Activated CD4-positive, alpha-beta T cell treated with anti-CD3 and anti-CD28 coated beads, Interleukin-2, amount 50 U/mL, for 1 hour (primary cell): Measurements from ENCODE around the gene ZDHHC1.
"Not testable (repeated sequence)": the region's sequence is repeated elsewhere in the genome, so short reads cannot be mapped to it uniquely, and the experiment has no call there.

Experiments used
- DNase-seq: peaks from one replicate; pipeline ENCODE4 v3.0.0-alpha.2; 2020

Gene ZDHHC1

GRCh38 chr16:67392301-67393059 is 23.8 kb downstream of the ZDHHC1 start:
- no peak for DNase-seq

- no peak for DNase-seq
Observed at GRCh38 chr16:67391424-67392300, 24.6 kb downstream of the ZDHHC1 start.

DNA sequence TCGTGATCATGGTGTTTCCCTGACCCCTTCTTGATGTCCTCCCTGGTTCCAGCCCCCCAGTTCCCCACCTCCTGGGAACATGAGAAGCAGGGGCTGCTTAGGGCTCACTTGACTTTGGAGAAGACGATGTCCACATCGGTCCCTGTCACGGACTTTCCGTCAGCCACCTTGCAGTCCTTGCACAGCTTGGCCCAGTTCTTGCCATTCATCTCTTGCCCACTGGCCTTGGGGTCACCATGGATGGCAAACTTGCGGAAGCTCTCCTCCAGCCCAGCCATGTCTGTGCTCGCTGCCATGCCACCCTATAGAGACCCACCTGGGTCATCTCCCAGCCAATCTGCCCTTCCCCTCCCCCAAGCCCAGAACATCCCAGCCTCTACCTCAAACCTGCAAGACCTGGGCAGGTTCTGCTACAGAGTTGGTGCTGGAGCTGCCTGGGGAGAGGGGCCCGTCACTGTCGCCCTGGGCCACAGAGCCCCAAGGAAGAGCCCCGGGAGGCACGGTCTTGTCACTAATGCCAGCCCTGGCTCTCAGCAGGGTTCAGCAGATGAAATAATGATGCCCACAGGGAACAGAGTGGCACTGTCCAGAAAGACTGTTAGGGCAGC is 25.4 kb downstream of the ZDHHC1 start:
- no peak for DNase-seq

DNA sequence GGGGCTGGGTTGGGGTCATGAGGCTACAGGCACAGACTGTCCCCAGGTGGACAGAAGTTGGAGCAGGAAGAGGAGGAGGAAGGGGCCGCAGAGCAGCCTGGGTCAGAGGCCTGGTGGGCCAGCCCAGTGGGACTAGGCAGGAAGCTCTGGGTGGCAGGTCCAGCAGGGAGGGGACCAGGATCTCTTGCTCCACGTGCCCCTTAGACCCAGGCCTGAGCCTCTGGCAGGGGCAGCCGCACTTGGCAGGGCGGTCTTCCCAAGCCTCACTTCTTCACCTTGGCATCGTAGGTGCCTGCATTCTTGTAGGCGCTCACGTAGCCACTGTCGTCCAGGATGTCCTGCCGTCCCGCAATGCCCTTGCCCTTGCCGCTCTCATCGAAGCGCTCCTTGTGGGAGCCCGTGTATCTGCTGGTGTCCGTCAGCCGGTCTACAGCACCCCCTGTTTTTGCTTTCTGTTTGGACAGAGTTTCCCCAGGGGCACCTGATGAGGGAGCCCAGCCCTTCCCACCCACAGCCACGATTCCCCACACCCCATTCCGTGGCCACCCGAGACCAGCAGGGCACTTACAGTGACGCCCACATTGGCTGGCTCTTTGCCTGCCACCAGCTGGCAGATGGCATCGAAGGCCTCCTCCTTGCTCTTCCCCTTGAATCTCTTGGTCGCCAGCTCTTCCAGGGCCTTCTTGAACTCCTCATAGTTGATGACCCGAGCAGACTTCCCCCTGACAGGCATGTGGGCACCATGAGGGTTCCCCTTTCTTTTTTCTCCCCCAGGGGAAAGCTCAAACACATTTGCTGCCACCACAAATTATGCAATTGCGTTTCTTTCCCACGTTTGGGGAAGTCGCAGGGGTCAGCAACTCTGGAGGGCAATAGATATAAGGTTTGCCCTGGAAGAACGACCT is 26.1 kb downstream of the ZDHHC1 start:
- DNase-seq: no peak

DNA sequence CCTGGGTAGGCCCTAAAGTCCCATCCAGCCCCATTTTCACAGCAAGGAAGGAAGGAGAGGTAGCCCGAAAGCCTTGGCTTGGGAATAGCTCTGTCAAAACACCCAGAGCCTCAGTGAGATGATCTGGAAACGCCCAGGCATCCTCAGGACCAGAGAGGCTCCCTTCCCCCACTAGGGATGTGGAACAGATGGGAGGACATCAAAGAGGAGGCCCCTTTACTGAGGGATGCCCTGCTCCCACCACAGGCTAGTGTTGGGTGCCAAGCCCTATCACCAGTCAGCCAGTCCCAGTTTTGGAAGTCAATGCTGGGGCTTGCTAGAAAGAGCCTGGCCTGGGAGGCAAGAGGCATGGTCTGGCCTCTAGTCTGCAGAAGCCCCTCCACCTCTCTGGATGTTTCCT is 27.7 kb downstream of the ZDHHC1 start:
- DNase-seq: no peak

GRCh38 chr16:67388191-67388590 is 28.1 kb downstream of the ZDHHC1 start:
- no peak for DNase-seq

DNA sequence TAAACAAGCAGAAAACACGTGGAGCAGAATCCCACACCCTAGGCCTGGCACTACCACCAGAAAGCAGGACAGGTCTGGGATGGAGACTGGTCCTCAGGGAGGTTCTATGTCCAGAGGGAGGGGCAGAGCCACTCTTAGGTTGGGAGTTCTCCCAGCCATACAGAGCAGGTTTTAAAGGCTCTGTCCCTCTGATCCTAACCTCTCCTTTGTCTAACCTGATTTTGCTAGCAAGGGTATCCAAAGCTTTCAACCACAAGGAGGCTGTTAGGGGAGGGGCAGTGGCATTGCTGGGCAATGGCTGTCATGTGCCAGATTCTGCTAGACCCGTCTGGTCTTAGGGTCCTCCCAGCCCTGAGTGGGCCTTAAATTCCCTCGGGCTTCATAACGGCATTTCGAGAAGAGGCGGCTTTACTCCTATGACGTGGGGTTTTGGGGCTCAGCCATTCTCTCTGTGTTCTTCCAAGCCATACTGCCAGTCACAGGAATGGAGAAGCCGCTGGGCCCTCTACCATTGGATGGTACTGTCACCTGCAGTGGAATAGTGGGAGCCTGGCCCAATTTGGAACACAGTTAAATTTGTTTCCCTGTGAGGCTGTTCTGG is 28.7 kb downstream of the ZDHHC1 start:
- no peak for DNase-seq

DNA sequence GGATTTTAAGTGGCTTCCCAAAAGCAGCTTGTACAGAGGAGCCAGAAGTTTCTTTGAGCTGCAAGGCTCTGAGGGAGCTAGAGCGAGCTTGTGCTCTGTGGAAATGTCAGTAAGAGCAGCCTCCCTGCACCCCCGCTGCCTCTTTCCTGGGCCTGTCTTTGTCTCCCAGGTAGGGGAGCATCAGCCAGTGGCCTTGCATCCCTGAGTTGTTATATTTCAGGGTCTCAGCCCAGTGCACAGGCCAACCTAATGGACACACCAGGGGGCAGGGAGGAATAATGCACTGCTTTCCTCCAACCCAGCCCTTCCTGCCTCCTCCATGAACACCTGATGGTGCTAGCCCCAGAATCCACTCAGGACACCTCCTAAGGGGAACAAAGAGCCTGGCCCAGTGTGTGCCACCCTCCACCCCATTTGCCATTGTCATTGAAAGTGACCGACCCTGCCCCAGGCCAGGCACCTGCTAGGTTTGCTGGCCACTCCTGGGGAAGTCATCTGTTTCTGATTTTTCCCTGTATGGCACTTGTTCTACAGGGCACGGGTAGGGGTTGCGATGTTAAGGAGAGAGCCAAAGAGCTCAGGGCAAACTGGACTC is 29.3 kb downstream of the ZDHHC1 start:
- no peak for DNase-seq

GRCh38 chr16:67384778-67385510 is 31.3 kb downstream of the ZDHHC1 start:
- DNase-seq: no peak

GRCh38 chr16:67383284-67383683 is 33.0 kb downstream of the ZDHHC1 start:
- DNase-seq: no peak

GRCh38 chr16:67378642-67379041 is 37.6 kb downstream of the ZDHHC1 start:
- no peak for DNase-seq

DNA sequence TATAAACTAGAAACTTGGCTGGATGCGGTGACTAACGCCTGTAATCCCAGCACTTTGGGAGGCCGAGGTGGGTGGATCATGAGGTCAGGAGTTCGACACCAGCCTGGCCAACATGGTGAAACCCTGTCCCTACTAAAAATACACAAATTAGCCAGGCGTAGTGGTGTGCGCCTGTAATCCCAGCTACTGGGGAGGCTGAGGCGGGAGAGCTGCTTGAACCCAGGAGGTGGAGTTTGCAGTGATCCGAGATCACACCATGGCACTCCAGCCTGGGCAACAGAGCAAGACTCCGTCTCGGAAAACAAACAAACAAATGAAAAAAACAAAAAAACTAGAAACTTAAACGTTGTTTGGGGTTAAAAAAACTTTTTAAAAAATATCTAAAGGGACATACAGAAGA is 40.3 kb downstream of the ZDHHC1 start:
- DNase-seq: not testable (repeated sequence)

GRCh38 chr16:67372664-67373063 is 43.6 kb downstream of the ZDHHC1 start:
- no peak for DNase-seq

DNA sequence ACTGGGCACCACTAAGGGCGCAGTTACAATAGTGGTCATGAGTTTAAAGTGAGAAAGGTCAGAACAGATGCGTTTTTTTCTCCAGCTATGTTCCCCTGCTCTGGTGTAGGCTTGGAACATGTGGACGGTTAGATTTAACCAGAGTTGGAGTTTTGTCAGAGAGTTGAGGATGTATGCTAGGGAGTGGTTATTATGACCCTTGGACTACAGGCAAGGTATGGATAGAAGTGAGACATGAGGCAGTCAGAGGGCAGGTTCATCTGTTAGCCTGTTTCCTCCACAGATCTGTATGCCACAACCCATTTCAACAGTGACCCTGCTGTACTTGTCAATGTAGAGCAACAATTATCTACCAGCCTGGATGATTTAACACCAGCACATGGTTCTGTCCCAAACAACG is 45.6 kb downstream of the ZDHHC1 start:
- no peak for DNase-seq

- DNase-seq: no peak
Observed at GRCh38 chr16:67364600-67365235, 51.6 kb downstream of the ZDHHC1 start.

DNA sequence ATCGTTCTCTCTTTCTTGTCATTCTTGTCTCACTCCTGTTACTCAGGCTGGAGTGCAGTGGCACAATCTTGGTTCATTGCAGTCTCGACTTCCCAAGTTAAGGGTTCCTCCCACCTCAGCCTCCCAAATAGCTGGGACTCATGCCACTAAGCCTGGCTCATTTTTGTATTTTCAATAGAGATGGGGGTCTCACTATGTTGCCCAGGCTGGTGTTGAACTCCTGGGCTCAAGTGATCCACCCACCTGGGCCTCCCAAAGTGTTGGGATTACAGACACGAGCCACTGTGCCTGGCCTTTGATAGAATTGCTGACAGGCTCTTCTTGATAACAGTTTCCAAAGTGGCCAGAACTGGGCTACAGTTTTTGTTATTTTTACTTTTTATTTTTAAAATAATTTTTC is 55.2 kb downstream of the ZDHHC1 start:
- DNase-seq: no peak

GRCh38 chr16:67359540-67360269 is 56.6 kb downstream of the ZDHHC1 start:
- DNase-seq: not testable (repeated sequence)

DNA sequence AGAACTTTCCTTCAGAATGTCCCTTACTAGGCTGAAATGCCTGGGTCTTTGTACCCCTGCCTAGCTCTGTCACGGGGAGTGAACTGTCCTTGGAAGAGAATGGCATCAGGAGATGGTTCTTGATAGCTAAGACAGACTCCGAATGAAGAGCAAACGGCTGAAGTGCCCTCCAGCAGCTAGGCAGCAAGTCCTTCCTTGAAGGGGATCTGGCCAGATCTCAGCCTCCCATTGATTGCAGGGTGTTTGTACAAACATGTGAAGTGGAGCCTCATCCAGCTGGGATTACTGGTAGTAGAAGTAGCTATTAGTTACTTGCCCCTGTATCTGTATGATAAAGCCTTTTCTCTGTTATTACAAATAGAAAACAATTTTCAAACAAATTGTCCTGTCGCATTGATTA is 58.7 kb downstream of the ZDHHC1 start:
- no peak for DNase-seq

- no peak for DNase-seq
Observed at GRCh38 chr16:67356396-67356795, 59.9 kb downstream of the ZDHHC1 start.

DNA sequence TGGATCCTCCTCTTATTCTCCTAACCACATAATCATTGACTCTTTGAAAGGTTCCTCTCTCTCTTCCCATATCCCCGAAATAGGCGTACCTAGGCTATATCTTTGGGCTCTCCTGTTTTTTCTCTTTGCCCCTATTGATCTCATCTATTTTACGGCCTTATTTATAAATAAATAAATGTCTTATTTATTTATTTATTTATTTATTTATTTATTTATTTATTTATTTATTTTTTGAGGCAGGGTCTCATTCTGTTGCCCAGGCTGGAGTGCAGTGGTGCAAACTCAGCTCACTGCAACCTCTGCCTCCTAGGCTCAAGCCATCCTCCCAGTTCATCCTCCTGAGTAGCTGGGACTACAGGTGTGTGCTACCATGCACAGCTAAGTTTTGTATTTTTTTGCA is 63.8 kb downstream of the ZDHHC1 start:
- not testable (repeated sequence) for DNase-seq
